Measurements from ENCODE around the gene OBSCN.

OBSCN gene

DNA sequence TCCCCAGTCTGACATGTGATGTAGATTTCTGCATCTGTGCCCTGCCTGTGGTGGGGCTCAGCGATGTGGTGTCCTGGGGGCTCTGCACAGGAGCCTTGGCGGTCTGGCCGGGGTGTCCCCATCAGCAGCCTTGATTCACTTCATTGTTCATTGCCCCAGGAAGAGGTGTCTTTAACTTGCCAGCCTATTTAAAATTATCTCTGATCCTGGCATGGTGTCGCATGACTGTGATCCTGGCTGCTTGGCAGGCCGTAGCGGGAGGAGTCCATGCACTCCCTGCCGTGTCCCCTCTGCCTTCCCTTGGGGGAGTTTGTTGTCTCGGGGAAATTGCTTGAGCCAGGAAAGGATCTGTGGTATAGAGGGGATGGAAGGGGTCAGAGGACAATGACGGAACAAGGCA is 138.9 kb downstream of the OBSCN start:
- in situ Hi-C loops (cut with MboI; ENCODE audit: low sequenced_read_pairs, unreplicated experiment): no loop called here
- TF ChIP-seq, protein P1, sequence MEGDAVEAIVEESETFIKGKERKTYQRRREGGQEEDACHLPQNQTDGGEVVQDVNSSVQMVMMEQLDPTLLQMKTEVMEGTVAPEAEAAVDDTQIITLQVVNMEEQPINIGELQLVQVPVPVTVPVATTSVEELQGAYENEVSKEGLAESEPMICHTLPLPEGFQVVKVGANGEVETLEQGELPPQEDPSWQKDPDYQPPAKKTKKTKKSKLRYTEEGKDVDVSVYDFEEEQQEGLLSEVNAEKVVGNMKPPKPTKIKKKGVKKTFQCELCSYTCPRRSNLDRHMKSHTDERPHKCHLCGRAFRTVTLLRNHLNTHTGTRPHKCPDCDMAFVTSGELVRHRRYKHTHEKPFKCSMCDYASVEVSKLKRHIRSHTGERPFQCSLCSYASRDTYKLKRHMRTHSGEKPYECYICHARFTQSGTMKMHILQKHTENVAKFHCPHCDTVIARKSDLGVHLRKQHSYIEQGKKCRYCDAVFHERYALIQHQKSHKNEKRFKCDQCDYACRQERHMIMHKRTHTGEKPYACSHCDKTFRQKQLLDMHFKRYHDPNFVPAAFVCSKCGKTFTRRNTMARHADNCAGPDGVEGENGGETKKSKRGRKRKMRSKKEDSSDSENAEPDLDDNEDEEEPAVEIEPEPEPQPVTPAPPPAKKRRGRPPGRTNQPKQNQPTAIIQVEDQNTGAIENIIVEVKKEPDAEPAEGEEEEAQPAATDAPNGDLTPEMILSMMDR (IDR thresholded peaks at IDR 0.05; ENCODE audit: borderline replicate concordance, control extremely low read depth, extremely low read depth, insufficient read depth, missing control alignments): no peak
- DNase-seq (ENCODE audit: low spot score): no peak

DNA sequence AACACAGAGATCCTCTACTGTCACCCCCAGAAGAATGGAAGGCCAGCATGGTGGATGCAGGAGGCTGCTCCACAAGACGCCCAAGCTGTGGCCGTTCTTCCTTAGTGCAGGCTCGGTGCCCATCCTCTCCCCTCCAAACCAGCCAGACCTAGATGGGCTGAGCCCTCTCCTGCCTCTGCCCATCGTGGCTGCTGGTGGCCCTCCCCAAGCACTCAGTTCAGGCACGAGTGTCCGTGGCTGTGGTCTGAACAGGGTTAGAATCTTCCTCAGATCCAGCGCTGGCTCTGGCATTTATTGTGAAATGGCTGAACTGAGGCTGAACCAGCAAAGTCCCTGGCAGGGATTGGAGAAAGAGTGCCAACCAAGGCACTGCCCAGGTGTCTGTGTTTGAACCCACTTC is 139.3 kb downstream of the OBSCN start:
- TF ChIP-seq, protein P1 (IDR thresholded peaks at IDR 0.05; ENCODE audit: borderline replicate concordance, control extremely low read depth, extremely low read depth, insufficient read depth, missing control alignments): no peak
- DNase-seq (ENCODE audit: low spot score): no peak
- in situ Hi-C loops (cut with MboI; ENCODE audit: low sequenced_read_pairs, unreplicated experiment): no loop called here

DNA sequence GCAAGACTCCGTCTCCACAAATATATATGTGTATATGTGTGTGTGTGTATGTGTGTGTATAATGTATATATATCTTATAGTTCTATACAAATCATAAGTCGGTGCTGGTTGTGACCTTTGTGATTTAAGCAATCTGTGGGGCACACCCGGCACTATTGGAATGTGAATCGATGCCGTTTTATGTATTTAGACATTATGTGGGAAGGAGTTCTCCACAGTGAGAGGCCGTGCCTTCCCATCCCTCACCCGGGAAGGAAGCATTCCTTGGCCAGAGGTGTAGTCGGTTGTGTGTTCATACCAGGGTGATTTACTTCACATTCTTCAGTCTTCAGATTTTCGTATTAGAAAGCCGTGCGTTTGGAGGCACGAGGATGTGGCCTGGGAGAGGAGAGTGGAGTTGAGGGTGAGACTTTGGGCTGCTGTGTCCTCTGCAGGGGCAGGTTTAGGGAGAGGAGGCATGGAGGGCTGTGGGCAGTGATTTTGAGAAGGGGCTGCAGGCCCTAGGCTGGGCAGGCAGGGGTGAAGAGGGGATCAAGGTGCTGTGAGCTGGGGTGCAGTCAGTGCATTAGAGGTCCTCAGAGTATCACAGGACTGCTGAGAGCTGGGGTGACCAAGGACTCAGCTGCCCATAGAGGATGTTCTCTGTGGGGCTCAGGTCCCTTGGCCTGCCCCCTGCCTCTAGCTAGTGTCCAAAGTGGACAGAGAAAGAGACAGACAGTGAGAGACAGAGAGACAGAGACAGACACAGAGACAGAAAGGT is 141.0 kb downstream of the OBSCN start:
- in situ Hi-C loops (cut with MboI; ENCODE audit: low sequenced_read_pairs, unreplicated experiment): no loop called here
- TF ChIP-seq, protein P1 (IDR thresholded peaks at IDR 0.05; ENCODE audit: borderline replicate concordance, control extremely low read depth, extremely low read depth, insufficient read depth, missing control alignments): no peak
- DNase-seq (ENCODE audit: low spot score): no peak

DNA sequence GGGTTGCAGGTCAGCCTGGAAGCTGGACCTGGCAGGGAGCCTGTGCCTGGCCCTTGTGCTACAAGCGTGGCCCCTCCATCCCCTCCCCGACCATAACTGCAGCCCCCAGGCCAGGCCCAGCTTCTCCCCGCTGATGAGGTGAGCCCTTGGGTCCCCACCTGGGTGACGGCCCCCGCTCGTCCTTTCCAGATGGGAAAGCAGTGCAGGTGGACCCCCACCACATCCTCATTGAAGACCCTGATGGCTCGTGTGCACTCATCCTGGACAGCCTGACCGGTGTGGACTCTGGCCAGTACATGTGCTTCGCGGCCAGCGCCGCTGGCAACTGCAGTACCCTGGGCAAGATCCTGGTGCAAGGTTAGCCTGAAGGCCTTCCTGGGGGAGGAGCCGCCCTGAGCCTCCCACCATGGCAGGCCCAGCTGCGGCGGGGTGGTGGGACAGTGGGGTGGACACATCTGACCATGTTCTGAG is 141.9 kb downstream of the OBSCN start:
- DNase-seq (ENCODE audit: low spot score): no peak
- TF ChIP-seq, protein P1 (IDR thresholded peaks at IDR 0.05; ENCODE audit: borderline replicate concordance, control extremely low read depth, extremely low read depth, insufficient read depth, missing control alignments): no peak
- in situ Hi-C loops (cut with MboI; ENCODE audit: low sequenced_read_pairs, unreplicated experiment): no loop called here

DNA sequence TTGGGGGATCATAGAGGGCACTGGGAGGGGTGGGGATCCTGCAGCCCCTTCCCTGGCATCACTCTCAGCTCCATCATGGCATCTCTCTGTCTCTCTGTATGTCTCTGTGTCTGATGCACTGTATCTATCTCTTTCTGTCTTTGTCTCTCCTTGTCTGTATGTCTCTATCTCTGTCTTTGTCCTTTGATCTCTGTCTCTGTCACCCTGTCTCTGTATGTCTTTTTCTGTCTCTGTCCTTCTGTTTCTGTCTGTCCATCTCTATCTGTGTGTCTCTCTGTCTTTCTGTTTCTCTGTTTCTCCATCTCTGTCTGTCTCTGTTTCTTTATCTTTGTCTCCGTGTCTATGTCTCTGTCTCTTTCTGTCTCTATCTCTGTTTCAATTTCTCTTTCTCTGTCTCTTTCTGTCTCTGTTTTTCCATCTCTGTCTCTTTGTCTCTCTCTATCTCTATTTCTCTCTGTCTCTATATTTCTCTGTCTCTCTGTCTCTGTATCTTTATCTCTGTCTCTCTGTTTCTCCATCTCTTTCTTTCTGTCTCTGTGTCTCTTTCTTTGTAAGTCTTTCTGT is 142.4 kb downstream of the OBSCN start:
- in situ Hi-C loops (cut with MboI; ENCODE audit: low sequenced_read_pairs, unreplicated experiment): no loop called here
- TF ChIP-seq, protein P1 (IDR thresholded peaks at IDR 0.05; ENCODE audit: borderline replicate concordance, control extremely low read depth, extremely low read depth, insufficient read depth, missing control alignments): no peak
- no peak for DNase-seq (ENCODE audit: low spot score)

DNA sequence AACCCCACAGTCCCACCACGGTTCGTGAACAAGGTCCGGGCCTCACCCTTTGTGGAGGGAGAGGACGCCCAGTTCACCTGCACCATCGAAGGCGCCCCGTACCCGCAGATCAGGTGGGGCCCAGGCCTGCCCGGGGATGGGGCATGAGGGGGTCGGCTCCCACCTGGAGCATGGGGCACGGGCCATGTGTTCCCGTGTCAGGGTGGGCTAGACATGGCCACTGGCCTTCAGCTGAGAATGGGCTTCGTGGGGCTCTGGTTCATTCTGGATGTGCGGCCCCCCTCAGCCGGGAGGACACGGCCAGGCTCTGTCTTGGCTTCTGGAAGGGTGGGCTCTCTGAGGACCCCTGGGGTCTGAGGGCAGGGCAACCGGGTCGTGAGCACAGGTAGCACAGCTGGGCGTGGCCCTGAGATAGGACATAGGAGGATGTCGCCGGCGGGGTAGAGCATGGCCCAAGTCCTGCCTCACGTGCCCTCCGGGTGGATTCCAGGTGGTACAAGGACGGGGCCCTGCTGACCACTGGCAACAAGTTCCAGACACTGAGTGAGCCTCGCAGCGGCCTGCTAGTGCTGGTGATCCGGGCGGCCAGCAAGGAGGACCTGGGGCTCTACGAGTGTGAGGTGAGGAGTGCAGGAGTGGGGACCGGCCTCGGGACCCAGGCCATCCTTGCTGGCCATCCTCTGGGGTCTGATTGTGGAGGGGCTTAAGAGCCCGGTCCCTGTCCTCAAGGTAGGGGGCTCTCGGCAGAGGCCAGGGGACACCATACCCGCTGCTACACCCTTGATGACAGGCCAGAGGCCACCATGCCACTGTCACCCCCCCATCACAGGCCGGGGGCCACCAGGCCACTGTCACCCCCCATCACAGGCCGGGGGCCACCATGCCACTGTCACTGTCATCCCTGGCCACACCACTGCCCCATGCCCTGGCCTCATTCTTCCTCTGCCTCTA is 143.3 kb downstream of the OBSCN start:
- in situ Hi-C loops (cut with MboI; ENCODE audit: low sequenced_read_pairs, unreplicated experiment): no loop called here

More for the DNA sequence above, 143.3 kb downstream of the OBSCN start:
- TF ChIP-seq, protein P1 (IDR thresholded peaks at IDR 0.05; ENCODE audit: borderline replicate concordance, control extremely low read depth, extremely low read depth, insufficient read depth, missing control alignments): no peak
- no peak for DNase-seq (ENCODE audit: low spot score)
